Endodermal cell (in vitro differentiated cells): ENCODE measurements around the gene NME5. TPM values are rescaled to one million over a fixed set of nuclear protein-coding genes. Genes with fewer than 3 reads are reported as not detected.
A peak's percentile ranks its signal among the peaks of the same experiment; 100 is the strongest.

Experiments
- DNase-seq: peaks from one replicate; pipeline ENCODE4 v3.0.0-alpha.2; 2017
- H3K27ac ChIP-seq: 2 replicates; pipeline ENCODE4 v1.5.1; 2013; ENCODE audit warnings: mild to moderate bottlenecking, low read depth, low read length, moderate library complexity
- H3K27me3 ChIP-seq: 2 replicates; pipeline ENCODE4 v1.6.1; 2013; ENCODE audit warnings: mild to moderate bottlenecking, low read length, moderate library complexity; ENCODE audit not compliant: insufficient read depth, control insufficient read depth, poor library complexity, severe bottlenecking
- H3K36me3 ChIP-seq: 2 replicates; pipeline ENCODE4 v1.7.0; 2013; ENCODE audit warnings: mild to moderate bottlenecking, low read length, moderate library complexity; ENCODE audit not compliant: control insufficient read depth, insufficient read depth
- H3K4me1 ChIP-seq: one replicate; pipeline ENCODE4 v1.7.0; 2013; ENCODE audit warnings: low read length; ENCODE audit not compliant: control insufficient read depth, insufficient read depth
- H3K4me3 ChIP-seq: 2 replicates; pipeline ENCODE4 v1.5.1; 2013; ENCODE audit warnings: mild to moderate bottlenecking, low read length, moderate library complexity
- H3K9ac ChIP-seq: 2 replicates; pipeline ENCODE4 v1.6.1; 2013; ENCODE audit warnings: mild to moderate bottlenecking, low read length, moderate library complexity; ENCODE audit not compliant: poor library complexity, severe bottlenecking; ENCODE audit errors: extremely low read depth
- H3K9me3 ChIP-seq: 2 replicates; pipeline ENCODE4 v1.6.1; 2013; ENCODE audit warnings: mild to moderate bottlenecking, low read length, moderate library complexity; ENCODE audit not compliant: control insufficient read depth
- H3K27ac Mint-ChIP-seq: 2 replicates; pipeline ENCODE4 v1.8.0; 2020; ENCODE audit warnings: mixed read lengths
- H3K27me3 Mint-ChIP-seq: 2 replicates; pipeline ENCODE4 v1.8.0; 2021; ENCODE audit warnings: mild to moderate bottlenecking, mixed read lengths; ENCODE audit not compliant: insufficient read depth
- H3K36me3 Mint-ChIP-seq: 2 replicates; pipeline ENCODE4 v1.8.0; 2020; ENCODE audit warnings: low read depth, mixed read lengths
- H3K4me1 Mint-ChIP-seq: 2 replicates; pipeline ENCODE4 v1.8.0; 2020; ENCODE audit warnings: mixed read lengths
- H3K4me3 Mint-ChIP-seq: 2 replicates; pipeline ENCODE4 v1.8.0; 2020; ENCODE audit warnings: mild to moderate bottlenecking, moderate library complexity, mixed read lengths
- H3K9me3 Mint-ChIP-seq: 2 replicates; pipeline ENCODE4 v1.8.0; 2020; ENCODE audit warnings: mild to moderate bottlenecking, mixed read lengths
- WGBS, 2 experiments: methylation state at CpG; one replicate each; pipeline versions ENCODE4 v1.1.5 to v1.1.7; 2013; ENCODE audit warnings: missing lambda C conversion rate in 2 of 2, mixed read lengths in 1 of 2; ENCODE audit not compliant: insufficient coverage in 1 of 2, insufficient read length in 1 of 2; 5-methylcytosine and 5-hydroxymethylcytosine counted together
- total RNA-seq, 2 donors: library from RNA; stranded (reverse); fragmentation: NEBNext Ultra II Directional in 1 of 2; extraction: Animal tissue kit (Norgen Biotek cat#: 25700) in 1 of 2; gene quantifications; 2 replicates in 1 of 2; 3 replicates in 1 of 2; pipeline ENCODE4 v1.2.1, GENCODE V29; 2021
- TF ChIP-seq, protein P1 (sequence below): fragments of 200-600 bp; sonication (generic); conservative IDR thresholded peaks from 2 replicates; pipeline ENCODE4 v1.5.0; 2021; ENCODE audit warnings: antibody characterized with exemption, mild to moderate bottlenecking

NME5 gene
- total RNA-seq, 2 donors from 2014 or later, result 4.7 to 9.2 TPM

DNA sequence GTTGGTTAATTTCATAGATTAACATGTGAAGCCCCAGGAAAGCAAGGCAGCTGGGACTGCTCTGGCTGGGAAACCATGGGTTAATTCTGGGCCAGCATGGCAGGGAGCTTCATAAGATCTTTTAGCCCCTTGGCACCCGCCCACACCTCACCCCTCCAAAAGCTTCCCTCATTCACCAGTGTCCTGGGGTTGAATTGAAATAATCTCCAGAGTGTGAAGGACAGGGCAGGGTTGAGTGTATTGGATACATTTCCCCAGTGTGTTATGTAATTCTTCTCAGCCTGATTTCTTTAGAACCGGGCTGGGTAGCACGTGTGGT is 36.0 kb downstream of the NME5 start:
- H3K9me3 Mint-ChIP-seq, result no peaks in the 10 kb centered on the region
- H3K27ac ChIP-seq, result no peak overlapping the region
- no peaks in the 10 kb centered on the region for H3K36me3 ChIP-seq
- peaks cover 21% of the 10 kb centered on the region for H3K4me1 Mint-ChIP-seq
- H3K27ac Mint-ChIP-seq, result no peak overlapping the region
- no peaks in the 10 kb centered on the region for H3K36me3 Mint-ChIP-seq
- peak; percentile 71 for DNase-seq
- no peak overlapping the region for H3K4me3 ChIP-seq
- peaks cover 5% of the 10 kb centered on the region for H3K4me1 ChIP-seq
- TF ChIP-seq, protein P1, sequence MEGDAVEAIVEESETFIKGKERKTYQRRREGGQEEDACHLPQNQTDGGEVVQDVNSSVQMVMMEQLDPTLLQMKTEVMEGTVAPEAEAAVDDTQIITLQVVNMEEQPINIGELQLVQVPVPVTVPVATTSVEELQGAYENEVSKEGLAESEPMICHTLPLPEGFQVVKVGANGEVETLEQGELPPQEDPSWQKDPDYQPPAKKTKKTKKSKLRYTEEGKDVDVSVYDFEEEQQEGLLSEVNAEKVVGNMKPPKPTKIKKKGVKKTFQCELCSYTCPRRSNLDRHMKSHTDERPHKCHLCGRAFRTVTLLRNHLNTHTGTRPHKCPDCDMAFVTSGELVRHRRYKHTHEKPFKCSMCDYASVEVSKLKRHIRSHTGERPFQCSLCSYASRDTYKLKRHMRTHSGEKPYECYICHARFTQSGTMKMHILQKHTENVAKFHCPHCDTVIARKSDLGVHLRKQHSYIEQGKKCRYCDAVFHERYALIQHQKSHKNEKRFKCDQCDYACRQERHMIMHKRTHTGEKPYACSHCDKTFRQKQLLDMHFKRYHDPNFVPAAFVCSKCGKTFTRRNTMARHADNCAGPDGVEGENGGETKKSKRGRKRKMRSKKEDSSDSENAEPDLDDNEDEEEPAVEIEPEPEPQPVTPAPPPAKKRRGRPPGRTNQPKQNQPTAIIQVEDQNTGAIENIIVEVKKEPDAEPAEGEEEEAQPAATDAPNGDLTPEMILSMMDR, result no peak
- peaks cover 3% of the 10 kb centered on the region for H3K27me3 Mint-ChIP-seq
- H3K4me3 Mint-ChIP-seq, result no peak overlapping the region
- no peaks in the 10 kb centered on the region for H3K9me3 ChIP-seq
- WGBS, 2 experiments, result 8% methylated on average over 3 of the region's 3 CpGs; no CpG with 5 or more reads in 1 of the 2 experiments
- no peak overlapping the region for H3K9ac ChIP-seq
- H3K27me3 ChIP-seq, result no peaks in the 10 kb centered on the region

DNA sequence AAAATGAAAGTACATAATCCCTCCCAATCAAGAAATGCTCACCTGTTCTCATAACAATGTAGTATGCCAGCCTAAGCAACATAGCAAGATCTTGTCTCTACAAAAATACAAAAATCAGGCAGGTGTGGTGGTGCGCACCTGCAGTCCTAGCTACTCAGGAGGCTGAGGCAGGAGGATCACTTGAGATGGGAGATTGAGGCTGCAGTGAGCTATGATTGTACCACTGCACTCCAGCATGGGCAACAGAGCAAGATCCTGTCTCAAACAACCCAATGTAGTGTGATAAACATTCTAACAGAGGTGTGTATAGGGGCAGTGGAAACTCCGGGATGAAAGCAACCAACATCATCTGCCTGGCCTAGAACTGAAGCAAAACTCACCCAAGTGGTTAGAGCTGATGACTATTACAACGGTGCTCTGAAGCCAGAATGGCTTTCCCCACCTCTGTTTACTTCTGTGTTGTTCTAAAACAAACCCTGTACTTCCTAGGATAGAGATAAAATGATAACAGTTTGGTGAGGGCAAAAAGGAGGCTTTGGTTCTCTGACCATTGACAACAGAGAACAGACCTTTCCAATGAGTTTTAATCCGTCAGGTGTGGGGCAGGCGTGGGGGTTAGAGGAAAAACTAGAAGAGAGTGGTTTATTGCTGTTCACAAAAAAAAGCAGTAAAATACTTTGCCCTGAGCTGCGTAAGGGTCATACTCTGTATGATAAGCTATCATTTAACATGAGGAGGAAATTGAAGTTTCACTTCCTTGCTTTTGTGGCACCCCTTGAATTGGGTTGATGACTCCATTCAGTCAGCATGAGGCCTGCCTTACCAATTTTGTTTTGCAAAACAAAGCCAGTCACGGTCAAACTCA is 36.5 kb downstream of the NME5 start:
- H3K36me3 Mint-ChIP-seq, result no peaks in the 10 kb centered on the region
- TF ChIP-seq, protein P1, result no peak
- Histone ChIP-seq H3K27me3 (no peaks in the 10 kb centered on the region), H3K36me3 (no peaks in the 10 kb centered on the region), H3K4me1 (peaks cover 5% of the 10 kb centered on the region), H3K9ac (no peak overlapping the region), H3K4me3 (no peak overlapping the region), H3K27ac (no peak overlapping the region), H3K9me3 (no peaks in the 10 kb centered on the region)
- H3K4me3 Mint-ChIP-seq, result no peak overlapping the region
- 60 to 68% methylated on average over 4 to 7 of the region's 7 CpGs for whole genome bisulfite sequencing, 2 experiments
- DNase-seq, result no peak
- H3K9me3 Mint-ChIP-seq, result no peaks in the 10 kb centered on the region
- peaks cover 7% of the 10 kb centered on the region for H3K27me3 Mint-ChIP-seq
- H3K27ac Mint-ChIP-seq, result no peak overlapping the region
- peaks cover 21% of the 10 kb centered on the region for H3K4me1 Mint-ChIP-seq

DNA sequence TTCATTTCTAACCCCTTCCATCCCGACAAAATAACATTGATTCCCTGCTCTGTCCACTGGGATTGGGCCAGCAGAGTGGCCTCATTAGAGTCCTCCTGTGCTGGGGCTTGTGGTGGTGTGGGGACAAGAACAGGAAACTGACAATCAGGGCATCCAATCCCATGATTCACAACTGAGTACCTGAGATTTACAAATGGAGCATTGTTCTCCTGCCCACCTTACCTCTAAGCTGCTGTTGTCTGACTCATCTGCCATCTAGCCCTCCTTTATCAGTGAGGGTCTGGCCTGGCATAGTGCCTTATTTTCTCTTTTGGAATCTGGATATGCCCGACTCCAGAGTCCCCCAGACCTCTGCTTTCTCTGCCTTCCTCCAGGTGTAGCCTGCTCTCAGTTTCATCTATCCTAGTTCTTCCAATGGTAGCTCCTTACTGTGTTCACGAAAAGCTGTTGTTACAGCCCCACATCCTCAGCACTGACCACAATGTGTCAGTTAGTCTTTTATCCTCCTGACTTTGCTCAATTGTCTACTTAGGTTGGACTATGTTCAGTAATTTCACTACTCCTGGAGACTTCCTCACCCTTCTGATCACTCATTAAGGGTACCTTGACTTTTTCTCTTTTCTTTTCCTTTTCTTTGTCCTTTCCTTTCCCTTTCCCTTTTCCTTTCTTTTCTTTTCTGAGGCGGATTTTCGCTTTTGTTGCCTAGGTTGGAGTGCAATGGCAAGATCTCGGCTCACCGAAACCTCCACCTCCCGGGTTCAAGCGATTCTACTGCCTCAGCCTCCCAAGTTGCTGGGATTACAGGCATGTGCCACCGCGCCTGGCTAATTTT is 42.0 kb downstream of the NME5 start:
- no peak overlapping the region for H3K27ac ChIP-seq
- H3K36me3 ChIP-seq, result no peaks in the 10 kb centered on the region
- H3K4me1 ChIP-seq, result peaks cover 3% of the 10 kb centered on the region
- no peak overlapping the region for H3K9ac ChIP-seq
- H3K4me3 ChIP-seq, result no peak overlapping the region
- WGBS, 2 experiments, result 82 to 89% methylated on average over 11 of the region's 11 CpGs
- DNase-seq, result no peak
- H3K27me3 ChIP-seq, result peaks cover 15% of the 10 kb centered on the region
- Mint-ChIP-seq H3K36me3 (no peaks in the 10 kb centered on the region), H3K4me1 (peaks cover 37% of the 10 kb centered on the region), H3K27me3 (peaks cover 35% of the 10 kb centered on the region), H3K27ac (no peak overlapping the region), H3K9me3 (no peaks in the 10 kb centered on the region), H3K4me3 (no peak overlapping the region)
- TF ChIP-seq, protein P1, result no peak
- H3K9me3 ChIP-seq, result no peaks in the 10 kb centered on the region
